IMR-90 (cell line): Measurements from ENCODE around the gene TRPC1. TPM values are rescaled to one million over a fixed set of nuclear protein-coding genes. Genes with fewer than 3 reads are reported as not detected.

Source experiments
- ATAC-seq: fragments of 200-7000 bp; cut with Tn5 transposase; 2 replicates; pipeline ENCODE4 v1.9.1; 2020; ENCODE audit warnings: low read depth, mild to moderate bottlenecking, moderate library complexity
- BruUV-seq: library from RNA; stranded (reverse); fragments of 400-500 nt; replicated peaks from 2 replicates; lab custom pipeline; 2021; lab: Mats Ljungman, UMichigan
- CTCF ChIA-PET: fragments of 300-600 bp; formaldehyde crosslinking; extraction: SDS; loops from one replicate; lab custom pipeline; 2021; ENCODE audit warnings: antibody characterized with exemption; lab: Yijun Ruan, JAX
- POLR2A ChIA-PET: fragments of 300-600 bp; sonication (Branson Sonifier 250); formaldehyde crosslinking; loops from one replicate; lab custom pipeline; 2022; ENCODE audit warnings: antibody characterized with exemption; ENCODE audit not compliant: unreplicated experiment; lab: Charles Lee
- DNase-seq: peaks from one replicate; pipeline ENCODE4 v3.0.0; 2013
- H2AFZ ChIP-seq: replicated peaks from 2 replicates; pipeline ENCODE3; 2013; ENCODE audit warnings: low read length, mild to moderate bottlenecking; ENCODE audit not compliant: poor library complexity
- H2AK5ac ChIP-seq: 2 replicates; pipeline ENCODE4 v1.6.1; 2013; ENCODE audit warnings: low read depth, low read length, inconsistent platforms
- H2AK9ac ChIP-seq: replicated peaks from 2 replicates; pipeline ENCODE3; 2013; ENCODE audit warnings: mild to moderate bottlenecking, low read depth, low read length, moderate library complexity; ENCODE audit not compliant: poor library complexity
- H2BK120ac ChIP-seq: 2 replicates; pipeline ENCODE4 v1.6.1; 2013; ENCODE audit warnings: low read depth, low read length, inconsistent platforms
- H2BK15ac ChIP-seq: 3 replicates; pipeline ENCODE4 v1.6.1; 2013; ENCODE audit warnings: low read depth, low read length, inconsistent platforms
- H2BK20ac ChIP-seq: 2 replicates; pipeline ENCODE4 v1.6.1; 2013; ENCODE audit warnings: low read depth, mild to moderate bottlenecking, inconsistent platforms, low read length, moderate library complexity
- H2BK5ac ChIP-seq: 2 replicates; pipeline ENCODE4 v1.6.1; 2013; ENCODE audit warnings: mild to moderate bottlenecking, low read depth, low read length, inconsistent platforms; ENCODE audit not compliant: poor library complexity, severe bottlenecking
- H3K14ac ChIP-seq: replicated peaks from 2 replicates; pipeline ENCODE4 v1.6.1; 2013; ENCODE audit warnings: low read depth, low read length, inconsistent platforms
- H3K18ac ChIP-seq: 2 replicates; pipeline ENCODE4 v1.6.1; 2013; ENCODE audit warnings: low read depth, low read length, control low read depth
- H3K23ac ChIP-seq: 2 replicates; pipeline ENCODE4 v1.6.1; 2013; ENCODE audit warnings: low read depth, low read length, inconsistent platforms
- H3K27ac ChIP-seq: 2 replicates; pipeline ENCODE4 v1.5.1; 2013; ENCODE audit warnings: mild to moderate bottlenecking, control low read depth, low read length; ENCODE audit not compliant: insufficient read depth
- H3K27me3 ChIP-seq: 2 replicates; pipeline ENCODE4 v1.6.1; 2013; ENCODE audit warnings: low read length; ENCODE audit not compliant: control insufficient read depth, insufficient read depth
- H3K36me3 ChIP-seq: 2 replicates; pipeline ENCODE4 v1.6.1; 2013; ENCODE audit warnings: low read length, mixed read lengths; ENCODE audit not compliant: control insufficient read depth, insufficient read depth
- H3K4ac ChIP-seq: 2 replicates; pipeline ENCODE4 v1.6.1; 2013; ENCODE audit warnings: low read depth, low read length, inconsistent platforms
- H3K4me1 ChIP-seq: 2 replicates; pipeline ENCODE4 v1.6.1; 2013; ENCODE audit warnings: low read length, mixed read lengths; ENCODE audit not compliant: control insufficient read depth, insufficient read depth
- H3K4me2 ChIP-seq: 2 replicates; pipeline ENCODE4 v1.6.1; 2013; ENCODE audit warnings: low read depth, mild to moderate bottlenecking, control low read depth, low read length, moderate library complexity
- H3K4me3 ChIP-seq: 2 replicates; pipeline ENCODE4 v1.5.1; 2013; ENCODE audit warnings: low read depth, mild to moderate bottlenecking, control low read depth, low read length, moderate library complexity; ENCODE audit not compliant: insufficient read depth
- H3K56ac ChIP-seq: 2 replicates; pipeline ENCODE4 v1.6.1; 2013; ENCODE audit warnings: low read length, inconsistent platforms; ENCODE audit not compliant: insufficient read depth; ENCODE audit errors: extremely low read depth
- H3K79me1 ChIP-seq, 2 experiments: 2 replicates each; pipeline ENCODE4 v1.6.1; 2013; ENCODE audit warnings: low read length in 2 of 2, inconsistent platforms in 1 of 2, low read depth in 1 of 2
- H3K9ac ChIP-seq: 2 replicates; pipeline ENCODE4 v1.6.1; 2013; ENCODE audit warnings: low read depth, low read length, control low read depth
- H3K9me1 ChIP-seq: 2 replicates; pipeline ENCODE4 v1.6.1; 2013; ENCODE audit warnings: low read length, inconsistent platforms; ENCODE audit not compliant: insufficient read depth
- H3K9me3 ChIP-seq: 2 replicates; pipeline ENCODE4 v1.6.1; 2013; ENCODE audit warnings: low read length; ENCODE audit not compliant: control insufficient read depth, insufficient read depth
- H4K20me1 ChIP-seq: 2 replicates; pipeline ENCODE4 v1.6.1; 2013; ENCODE audit warnings: low read length, inconsistent platforms; ENCODE audit not compliant: insufficient read depth
- H4K5ac ChIP-seq: 2 replicates; pipeline ENCODE4 v1.6.1; 2013; ENCODE audit warnings: mild to moderate bottlenecking, low read depth, low read length, control low read depth
- H4K8ac ChIP-seq, 2 experiments: 2 replicates each; pipeline ENCODE4 v1.6.1; 2013; ENCODE audit warnings: low read depth in 2 of 2, low read length in 2 of 2, control low read depth in 1 of 2, inconsistent platforms in 1 of 2
- H4K91ac ChIP-seq: 2 replicates; pipeline ENCODE4 v1.6.1; 2013; ENCODE audit warnings: low read depth, low read length, inconsistent platforms; ENCODE audit not compliant: insufficient read depth
- CEBPB ChIP-seq: IDR thresholded peaks from 2 replicates; pipeline ENCODE4 v1.6.1; 2012; ENCODE audit warnings: low read depth, low read length, improper control_type of control experiment
- MAFK ChIP-seq: IDR thresholded peaks from 2 replicates; pipeline ENCODE4 v1.6.1; 2012; ENCODE audit warnings: low read depth, low read length, improper control_type of control experiment
- MAZ ChIP-seq: IDR thresholded peaks from 2 replicates; pipeline ENCODE4 v1.6.1; 2012; ENCODE audit warnings: low read depth, mild to moderate bottlenecking, low read length, improper control_type of control experiment, moderate library complexity, borderline replicate concordance
- POLR2A ChIP-seq: IDR thresholded peaks from 2 replicates; pipeline ENCODE4 v1.6.1; 2012; ENCODE audit warnings: mild to moderate bottlenecking, low read depth, low read length
- whole genome bisulfite sequencing, 2 experiments: methylation state at CpG; one replicate each; pipeline versions ENCODE4 v1.1.5 to v1.1.7; 2013; ENCODE audit warnings: missing lambda C conversion rate in 2 of 2; ENCODE audit not compliant: insufficient read length in 1 of 2; ENCODE audit errors: extremely low coverage in 2 of 2; 5-methylcytosine and 5-hydroxymethylcytosine counted together
- dilution Hi-C: fragments of 300-500 bp; cut with HindIII; formaldehyde crosslinking; loops from one replicate; pipeline ENCODE4 v1.14.3; 2018; ENCODE audit warnings: low sequenced_read_pairs; ENCODE audit not compliant: unreplicated experiment
- in situ Hi-C: fragments of 300-500 bp; cut with MboI; formaldehyde crosslinking; loops from 3 replicates; pipeline ENCODE4 v1.14.3; 2019; ENCODE audit warnings: low sequenced_read_pairs, inconsistent platforms, mixed read lengths
- intact Hi-C: fragments of 100-400 bp; cut with micrococcal nuclease; formaldehyde crosslinking; loops from 2 replicates; pipeline ENCODE4 v1.10.0; 2022
- polyA plus RNA-seq, 3 experiments: library from polyadenylated mRNA; depleted of rRNA; stranded (reverse); fragments of >200 nt; gene quantifications; 2 replicates each; pipeline ENCODE4 v1.2.3, GENCODE V29; 2012; ENCODE audit warnings: low replicate concordance in 1 of 3
- total RNA-seq: library from RNA; depleted of rRNA; stranded (reverse); fragments of >200 nt; gene quantifications from 2 replicates; pipeline ENCODE4 v1.2.3, GENCODE V29; 2012
- TF ChIP-seq, protein P1 (sequence below): fragments of 150-350 bp; IDR thresholded peaks from 2 replicates; pipeline ENCODE4 v1.6.1; 2016; ENCODE audit warnings: low read depth, mild to moderate bottlenecking, low read length, moderate library complexity, borderline replicate concordance

Gene TRPC1
- total and polyA plus RNA-seq, 2 of the 4 experiments (the other 2 are of a cell fraction): 5.9 to 7.2 TPM

DNA sequence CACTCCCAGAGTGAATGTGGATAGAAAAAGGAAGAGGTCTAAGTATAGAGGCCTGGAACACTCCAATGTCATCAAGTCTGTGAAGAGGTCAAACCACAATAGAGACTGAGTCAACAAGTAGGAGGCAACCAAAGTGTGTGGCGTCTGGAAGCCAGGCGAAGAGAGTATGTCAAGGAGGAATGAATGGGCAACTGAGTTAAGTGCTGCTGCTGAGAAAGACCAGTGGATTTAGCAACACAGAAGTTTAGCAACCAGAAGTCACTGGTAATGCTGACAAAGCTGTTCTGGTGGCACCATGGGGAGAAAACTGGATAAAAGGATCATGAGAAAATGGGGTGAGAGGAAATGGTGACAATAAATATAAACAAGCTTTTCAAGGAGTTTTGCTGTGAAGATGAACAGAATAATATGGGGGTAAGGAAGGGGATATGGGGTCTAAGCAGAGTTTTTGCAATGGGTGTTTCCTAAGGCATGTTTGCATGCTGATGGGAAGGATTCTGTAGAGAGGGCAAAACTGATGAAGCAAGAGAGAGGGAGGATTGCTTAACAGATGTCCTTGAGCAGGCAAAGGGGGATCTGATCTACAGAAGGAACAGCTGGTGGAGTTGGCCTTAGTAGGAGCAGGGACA is 126.7 kb downstream of the TRPC1 start:
- Histone ChIP-seq H2BK120ac (no peak overlapping the region), H3K79me1 (no peaks in the 10 kb centered on the region), H4K8ac (no peak overlapping the region), H3K36me3 (no peaks in the 10 kb centered on the region), H3K23ac (no peak overlapping the region), H4K5ac (no peak overlapping the region), H3K4me3 (no peak overlapping the region), H3K14ac (no peak overlapping the region), H2BK5ac (no peak overlapping the region), H3K4me2 (no peak overlapping the region), H4K91ac (no peak overlapping the region), H3K27ac (no peak overlapping the region), H2BK20ac (no peak overlapping the region), H3K9ac (no peak overlapping the region), H3K27me3 (peaks cover 9% of the 10 kb centered on the region), H2AK5ac (no peak overlapping the region), H3K4me1 (no peaks in the 10 kb centered on the region), H4K20me1 (no peaks in the 10 kb centered on the region), H3K18ac (no peak overlapping the region), H3K4ac (no peak overlapping the region), H3K56ac (no peak overlapping the region), H3K9me3 (no peaks in the 10 kb centered on the region), H2BK15ac (no peak overlapping the region), H2AK9ac (no peak overlapping the region), H2AFZ (no peak overlapping the region), H3K9me1 (no peaks in the 10 kb centered on the region; the same call in 1 of the 2 replicates)
- no CpG with 5 or more reads among the region's 2 CpGs for WGBS, 2 experiments
- POLR2A ChIA-PET: no interaction called here
- in situ Hi-C loops (no loop called here), intact Hi-C loops (no loop called here), dilution Hi-C loops (no loop called here)
- peak; percentile 68 for ATAC-seq
- BruUV-seq: no TSS peak
- TF ChIP-seq POLR2A: no peak
- TF ChIP-seq CEBPB: peak; percentile 71
- peak; percentile 64 for TF ChIP-seq MAFK
- TF ChIP-seq MAZ: no peak
- TF ChIP-seq, protein P1, sequence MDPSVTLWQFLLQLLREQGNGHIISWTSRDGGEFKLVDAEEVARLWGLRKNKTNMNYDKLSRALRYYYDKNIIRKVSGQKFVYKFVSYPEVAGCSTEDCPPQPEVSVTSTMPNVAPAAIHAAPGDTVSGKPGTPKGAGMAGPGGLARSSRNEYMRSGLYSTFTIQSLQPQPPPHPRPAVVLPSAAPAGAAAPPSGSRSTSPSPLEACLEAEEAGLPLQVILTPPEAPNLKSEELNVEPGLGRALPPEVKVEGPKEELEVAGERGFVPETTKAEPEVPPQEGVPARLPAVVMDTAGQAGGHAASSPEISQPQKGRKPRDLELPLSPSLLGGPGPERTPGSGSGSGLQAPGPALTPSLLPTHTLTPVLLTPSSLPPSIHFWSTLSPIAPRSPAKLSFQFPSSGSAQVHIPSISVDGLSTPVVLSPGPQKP: no peak
- DNase-seq: peak; percentile 66
- CTCF ChIA-PET: no interaction called here
